ENCODE measurements around the gene DMRT2.
A peak's percentile ranks its signal among the peaks of the same experiment; 100 is the strongest.

Gene DMRT2

GRCh38 chr9:1096155-1096964 is 46.2 kb downstream of the DMRT2 start:
- no peak for DNase-seq

GRCh38 chr9:1098551-1098950 is 48.4 kb downstream of the DMRT2 start:
- DNase-seq: no peak

- no peak for DNase-seq
Observed at GRCh38 chr9:1100201-1100600, 50.0 kb downstream of the DMRT2 start.

GRCh38 chr9:1100945-1101344 is 50.8 kb downstream of the DMRT2 start:
- peak; percentile 44 for DNase-seq

- no peak for DNase-seq
Observed at GRCh38 chr9:1101846-1102641, 51.9 kb downstream of the DMRT2 start.

GRCh38 chr9:1102642-1102970 is 52.4 kb downstream of the DMRT2 start:
- DNase-seq: no peak
